K562 treated with DMSO at 1 percent for 4 hours (cell line): ENCODE measurements around the gene MPDU1. TPM values are rescaled to one million over a fixed set of nuclear protein-coding genes. Genes with fewer than 3 reads are reported as not detected.

ENCODE experiments used
- total RNA-seq: library from RNA; unstranded; fragments of 300-600 nt; gene quantifications from 2 replicates; pipeline ENCODE4 v1.2.3, GENCODE V29; 2022; ENCODE audit not compliant: insufficient read depth

The MPDU1 gene
- total RNA-seq = 82.7 and 83.4 TPM in 2 replicates

GRCh38 chr17:7583253-7584109, at the start of gene MPDU1:
MPDU1 (plus strand) TSS chr17:7583852; CDS start chr17:7583863, 11 bp downstream.

DNA sequence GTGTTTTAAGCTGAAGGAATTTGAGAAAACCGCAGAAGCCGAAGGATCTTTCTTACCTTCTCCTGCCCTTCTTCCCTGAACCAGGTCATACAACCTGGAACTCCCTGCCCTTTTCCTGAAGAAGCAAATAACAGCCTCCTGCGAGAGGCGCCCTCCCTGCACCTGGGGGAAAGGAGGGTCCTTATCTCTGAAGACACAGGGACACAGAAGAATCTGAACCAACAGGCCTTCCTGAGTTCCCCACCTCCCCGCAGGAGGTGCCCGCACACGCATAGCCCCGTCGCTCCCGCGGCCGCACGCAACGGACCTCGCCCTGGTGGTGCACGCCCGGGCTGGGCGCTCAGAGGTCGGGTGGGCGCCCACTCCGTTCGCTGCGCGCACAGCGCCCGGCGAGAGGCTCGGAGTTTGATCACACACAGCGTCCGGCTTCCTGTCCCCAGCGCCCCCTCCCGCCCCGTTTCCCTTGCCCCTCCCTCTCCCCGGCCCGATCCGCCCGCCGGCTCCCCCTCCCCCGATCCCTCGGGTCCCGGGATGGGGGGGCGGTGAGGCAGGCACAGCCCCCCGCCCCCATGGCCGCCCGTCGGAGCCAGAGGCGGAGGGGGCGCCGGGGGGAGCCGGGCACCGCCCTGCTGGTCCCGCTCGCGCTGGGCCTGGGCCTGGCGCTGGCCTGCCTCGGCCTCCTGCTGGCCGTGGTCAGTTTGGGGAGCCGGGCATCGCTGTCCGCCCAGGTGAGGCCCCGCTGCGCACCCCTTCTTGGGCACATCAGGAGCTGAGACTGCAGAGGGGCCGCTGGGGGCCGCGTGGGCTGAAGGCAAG, 34.9 kb upstream of the MPDU1 start, which contains the start of gene TNFSF12:
Gene TNFSF12 (plus strand): TSS at position 474 of the 816 bp plus-strand sequence. CDS start 96 bp downstream, at position 570.

DNA sequence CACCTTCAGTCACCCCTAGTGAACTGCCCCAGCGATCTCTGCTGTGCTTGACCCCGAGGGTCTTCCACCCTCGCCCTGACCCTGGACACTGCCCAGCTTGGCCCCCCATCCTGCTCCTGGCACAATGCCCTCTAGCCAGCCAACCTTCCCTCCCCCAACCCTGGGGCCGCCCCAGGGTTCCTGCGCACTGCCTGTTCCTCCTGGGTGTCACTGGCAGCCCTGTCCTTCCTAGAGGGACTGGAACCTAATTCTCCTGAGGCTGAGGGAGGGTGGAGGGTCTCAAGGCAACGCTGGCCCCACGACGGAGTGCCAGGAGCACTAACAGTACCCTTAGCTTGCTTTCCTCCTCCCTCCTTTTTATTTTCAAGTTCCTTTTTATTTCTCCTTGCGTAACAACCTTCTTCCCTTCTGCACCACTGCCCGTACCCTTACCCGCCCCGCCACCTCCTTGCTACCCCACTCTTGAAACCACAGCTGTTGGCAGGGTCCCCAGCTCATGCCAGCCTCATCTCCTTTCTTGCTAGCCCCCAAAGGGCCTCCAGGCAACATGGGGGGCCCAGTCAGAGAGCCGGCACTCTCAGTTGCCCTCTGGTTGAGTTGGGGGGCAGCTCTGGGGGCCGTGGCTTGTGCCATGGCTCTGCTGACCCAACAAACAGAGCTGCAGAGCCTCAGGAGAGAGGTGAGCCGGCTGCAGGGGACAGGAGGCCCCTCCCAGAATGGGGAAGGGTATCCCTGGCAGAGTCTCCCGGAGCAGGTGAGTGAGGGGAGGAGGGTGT, 24.9 kb upstream of the MPDU1 start, which contains the start of gene TNFSF13:
Gene TNFSF13 (plus strand): TSS at position 207 of the 776 bp plus-strand sequence. CDS start 290 bp downstream, at position 497.

DNA sequence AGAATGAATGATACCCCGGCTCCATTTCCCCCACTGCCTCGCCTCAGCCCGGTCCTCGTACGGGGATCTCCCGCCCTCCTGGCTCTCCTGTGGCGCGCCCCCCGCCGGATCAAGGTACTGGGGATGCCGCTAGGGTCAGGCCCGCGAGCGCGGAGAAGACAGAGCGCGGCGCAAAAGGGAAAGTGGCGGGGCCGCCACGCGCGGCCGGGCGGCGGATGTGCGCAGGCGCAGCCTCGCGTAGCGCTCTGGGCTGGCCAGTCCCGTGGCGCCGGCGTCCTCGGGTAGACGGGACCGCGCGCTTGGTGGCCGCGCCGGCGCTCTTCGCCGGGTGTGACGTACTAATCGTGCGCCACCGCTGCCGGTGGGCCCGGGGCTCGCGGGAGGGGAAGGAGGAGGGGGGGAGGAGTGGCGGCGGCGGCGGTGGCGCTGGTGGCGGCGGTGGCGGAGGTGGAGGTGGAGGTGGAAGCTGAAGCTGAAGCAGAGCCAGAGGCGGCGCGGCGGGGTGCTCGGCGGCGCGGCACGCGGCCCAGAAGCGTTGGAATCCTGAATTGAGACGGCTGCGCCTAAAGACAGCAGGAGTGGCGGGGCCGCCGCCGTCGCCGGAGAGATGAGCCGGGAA, 22.0 kb upstream of the MPDU1 start, which contains the start of gene SENP3:
Gene SENP3 (plus strand): TSS at position 331 of the 619 bp plus-strand sequence. CDS start 1,158 bp downstream, outside the sequence.

GRCh38 chr17:7579001-7579833, 4.4 kb upstream of the MPDU1 start, which contains the start of gene CD68:
CD68 (plus strand) TSS chr17:7579638; CDS start chr17:7579678, 40 bp downstream.

GRCh38 chr17:7589891-7590691, 6.4 kb downstream of the MPDU1 start, which contains the start of gene SOX15:
SOX15 (minus strand) TSS chr17:7590094; CDS start chr17:7589676, 418 bp downstream.

GRCh38 chr17:7614425-7615264, 31.0 kb downstream of the MPDU1 start, which contains the start of gene FXR2:
FXR2 (minus strand) TSS chr17:7614897; CDS start chr17:7614532, 365 bp downstream.

GRCh38 chr17:7627250-7628121, 43.8 kb downstream of the MPDU1 start, which contains the start of gene SAT2:
SAT2 (minus strand) TSS chr17:7627821; CDS start chr17:7627635, 186 bp downstream.

DNA sequence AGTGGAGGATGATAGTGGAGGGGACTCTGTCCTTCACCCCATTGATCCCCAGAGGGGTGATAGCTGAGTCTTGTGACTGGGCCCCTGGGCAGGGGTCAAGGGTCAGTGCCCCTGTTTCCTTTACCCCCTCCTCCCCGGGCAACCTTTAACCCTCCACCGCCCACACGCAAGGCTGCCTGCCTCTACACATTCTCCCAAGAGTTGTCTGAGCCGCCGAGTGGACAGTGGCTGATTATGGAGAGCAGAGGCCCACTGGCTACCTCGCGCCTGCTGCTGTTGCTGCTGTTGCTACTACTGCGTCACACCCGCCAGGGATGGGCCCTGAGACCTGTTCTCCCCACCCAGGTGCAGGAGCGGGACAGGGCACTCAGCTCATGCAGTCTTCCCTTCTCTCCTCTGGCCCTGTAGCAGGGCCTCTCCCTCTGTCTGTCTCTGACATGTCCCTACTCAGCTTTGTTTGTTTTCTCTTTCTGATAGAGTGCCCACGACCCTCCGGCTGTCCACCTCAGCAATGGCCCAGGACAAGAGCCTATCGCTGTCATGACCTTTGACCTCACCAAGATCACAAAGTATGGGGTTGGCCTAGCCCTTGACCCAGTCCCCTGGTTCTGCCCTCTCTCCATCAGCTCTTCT, 46.4 kb downstream of the MPDU1 start, which contains the start of gene SHBG:
Gene SHBG (plus strand): TSS at position 197 of the 633 bp plus-strand sequence. CDS start 38 bp downstream, at position 235.

Other genes with a start within 250 kb of the MPDU1 start
- 4.5 and 5.4 TPM in 2 replicates for gene ACAP1, start 247.3 kb upstream of the MPDU1 start, total RNA-seq
- gene KCTD11, start 231.7 kb upstream of the MPDU1 start, total RNA-seq = 3.2 and 4.3 TPM in 2 replicates
- not detected in 2 replicates for gene TMEM95, start 228.7 kb upstream of the MPDU1 start, total RNA-seq
- 7.3 and 8.2 TPM in 2 replicates for gene TNK1, start 202.8 kb upstream of the MPDU1 start, total RNA-seq
- 7.7 and 10.7 TPM in 2 replicates for gene PLSCR3, start 189.3 kb upstream of the MPDU1 start, total RNA-seq
- gene TMEM256, start 179.8 kb upstream of the MPDU1 start, total RNA-seq = 43.4 and 70.5 TPM in 2 replicates
- 7.1 and 11.9 TPM in 2 replicates for gene NLGN2, start 176.0 kb upstream of the MPDU1 start, total RNA-seq
- not detected in 2 replicates for gene SPEM1, start 163.5 kb upstream of the MPDU1 start, total RNA-seq
- not detected in 2 replicates for gene SPEM2, start 158.2 kb upstream of the MPDU1 start, total RNA-seq
- gene SPEM3, start 155.0 kb upstream of the MPDU1 start, total RNA-seq = not detected in 2 replicates
- 6.8 and 6.9 TPM in 2 replicates for gene TMEM102, start 148.4 kb upstream of the MPDU1 start, total RNA-seq
- gene FGF11, start 144.3 kb upstream of the MPDU1 start, total RNA-seq = 5.7 and 9.0 TPM in 2 replicates
- 8.1 and 9.3 TPM in 2 replicates for gene CHRNB1, start 138.8 kb upstream of the MPDU1 start, total RNA-seq
- 3.2 TPM in 2 replicates for gene ZBTB4, start 104.2 kb upstream of the MPDU1 start, total RNA-seq
- not detected in 2 replicates for gene SLC35G6, start 102.4 kb upstream of the MPDU1 start, total RNA-seq
- gene POLR2A, start 99.5 kb upstream of the MPDU1 start, total RNA-seq = 59.8 and 69.8 TPM in 2 replicates
- gene TNFSF12, start 34.8 kb upstream of the MPDU1 start, total RNA-seq = 1.7 and 2.1 TPM in 2 replicates
- gene TNFSF13, start 25.1 kb upstream of the MPDU1 start, total RNA-seq = 1.0 and 1.9 TPM in 2 replicates
- 36.6 and 40.6 TPM in 2 replicates for gene SENP3, start 21.9 kb upstream of the MPDU1 start, total RNA-seq
- gene CD68, start 4.2 kb upstream of the MPDU1 start, total RNA-seq = 45.7 and 47.2 TPM in 2 replicates
- gene SOX15, start 6.2 kb downstream of the MPDU1 start, total RNA-seq = 4.0 and 8.5 TPM in 2 replicates
- 40.7 and 49.2 TPM in 2 replicates for gene FXR2, start 31.0 kb downstream of the MPDU1 start, total RNA-seq
- 29.5 and 43.0 TPM in 2 replicates for gene SAT2, start 44.0 kb downstream of the MPDU1 start, total RNA-seq
- not detected in 2 replicates for gene SHBG, start 46.3 kb downstream of the MPDU1 start, total RNA-seq
- 2.0 and 3.5 TPM in 2 replicates for gene ATP1B2, start 67.1 kb downstream of the MPDU1 start, total RNA-seq
- gene TP53, start 103.6 kb downstream of the MPDU1 start, total RNA-seq = 5.5 and 5.8 TPM in 2 replicates
- 29.2 and 33.1 TPM in 2 replicates for gene WRAP53, start 104.6 kb downstream of the MPDU1 start, total RNA-seq
- gene EFNB3, start 121.3 kb downstream of the MPDU1 start, total RNA-seq = not detected in 2 replicates
- not detected in 2 replicates for gene DNAH2, start 133.9 kb downstream of the MPDU1 start, total RNA-seq